Ramos (cell line): ENCODE measurements around the gene NDUFV1.
"Not testable (repeated sequence)": the region's sequence is repeated elsewhere in the genome, so short reads cannot be mapped to it uniquely, and the experiment has no call there.

Experiments
- in situ Hi-C: fragments of 300-500 bp; cut with MboI; formaldehyde crosslinking; loops from one replicate; pipeline ENCODE4 v1.14.3; 2022; ENCODE audit warnings: low sequenced_read_pairs; ENCODE audit not compliant: unreplicated experiment

Gene NDUFV1

DNA sequence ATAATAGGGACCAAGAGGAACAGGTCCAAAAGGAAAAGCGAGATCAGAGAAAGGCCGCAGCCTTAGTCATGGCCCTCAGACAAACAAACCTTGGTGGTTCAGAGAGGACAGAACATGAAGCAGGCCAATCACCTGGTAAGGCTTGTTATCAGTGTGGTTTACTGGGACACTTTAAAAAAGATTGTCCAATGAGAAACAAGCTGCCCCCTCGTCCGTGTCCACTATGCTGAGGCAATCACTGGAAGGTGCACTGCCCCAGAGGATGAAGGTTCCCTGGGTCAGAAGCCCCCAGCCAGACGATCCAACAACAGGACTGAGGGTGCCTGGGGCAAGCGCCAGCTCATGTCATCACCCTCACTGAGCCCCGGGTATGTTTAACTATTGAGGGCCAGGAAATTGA lies 16.2 kb downstream of the NDUFV1 start:
- in situ Hi-C loops: not testable (repeated sequence)

GRCh38 chr11:67623795-67624194 lies 17.1 kb downstream of the NDUFV1 start:
- in situ Hi-C loops: not testable (repeated sequence)

DNA sequence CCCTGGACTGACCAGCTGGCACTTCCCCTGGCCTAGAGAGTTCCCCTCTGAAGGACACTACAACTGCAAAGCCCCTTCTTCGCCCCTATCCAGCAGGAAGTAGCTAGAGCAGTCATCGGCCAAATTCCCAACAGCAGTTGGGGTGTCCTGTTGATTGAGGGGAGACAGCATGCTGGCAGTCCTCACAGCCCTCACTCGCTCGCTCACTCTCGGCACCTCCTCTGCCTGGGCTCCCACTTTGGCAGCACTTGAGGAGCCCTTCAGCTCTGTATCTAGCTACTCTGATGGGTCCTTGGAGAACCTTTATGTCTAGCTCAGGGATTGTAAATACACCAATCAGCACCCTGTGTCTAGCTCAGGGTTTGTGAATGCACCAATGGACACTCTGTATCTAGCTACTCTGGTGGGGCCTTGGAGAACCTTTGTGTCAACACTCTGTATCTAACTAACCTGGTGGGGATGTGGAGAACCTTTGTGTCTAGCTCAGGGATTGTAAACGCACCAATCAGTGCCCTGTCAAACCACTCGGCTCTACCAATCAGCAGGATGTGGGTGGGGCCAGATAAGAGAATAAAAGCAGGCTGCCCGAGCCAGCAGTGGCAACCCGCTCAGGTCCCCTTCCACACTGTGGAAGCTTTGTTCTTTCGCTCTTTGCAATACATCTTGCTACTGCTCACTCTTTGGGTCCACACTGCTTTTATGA lies 19.5 kb downstream of the NDUFV1 start:
- in situ Hi-C loops: not testable (repeated sequence)

GRCh38 chr11:67626970-67627369 lies 20.2 kb downstream of the NDUFV1 start:
- in situ Hi-C loops: no loop called here

DNA sequence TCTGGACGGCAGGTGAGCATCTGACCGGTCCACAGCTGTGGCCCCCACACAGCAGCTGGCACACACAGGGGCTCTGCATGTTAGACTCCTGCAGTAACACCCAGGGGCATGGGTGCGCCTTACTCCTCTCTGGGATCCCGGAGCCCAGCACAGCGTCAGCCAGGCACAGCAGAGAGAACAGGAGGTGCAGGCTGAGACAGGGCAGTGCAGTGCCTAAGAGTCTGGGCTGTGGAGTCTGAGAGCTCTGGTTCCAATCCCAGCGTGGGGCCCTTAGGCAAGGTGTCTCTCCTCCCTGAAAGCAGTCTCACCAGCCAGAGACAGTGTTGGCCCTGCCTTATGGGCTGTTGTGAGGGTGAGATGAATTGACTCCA lies 20.7 kb downstream of the NDUFV1 start:
- in situ Hi-C loops: no loop called here

GRCh38 chr11:67627812-67628624 lies 21.3 kb downstream of the NDUFV1 start:
- in situ Hi-C loops: no loop called here

GRCh38 chr11:67628710-67629385 lies 22.1 kb downstream of the NDUFV1 start:
- in situ Hi-C loops: no loop called here

- in situ Hi-C loops: loop anchor here (5.0 kb wide), 2 partner anchors 73 to 158 kb away; no protein-coding TSS in a partner anchor
Observed at GRCh38 chr11:67629386-67630227, 22.9 kb downstream of the NDUFV1 start, which contains the start of gene NUDT8. Gene NUDT8, minus strand, starts transcription at chr11:67629937. Its CDS starts 26 bp downstream, at chr11:67629911.

GRCh38 chr11:67630228-67630942 lies 23.6 kb downstream of the NDUFV1 start:
- in situ Hi-C loops: loop anchor here (5.0 kb wide), 2 partner anchors 72 to 157 kb away; no protein-coding TSS in a partner anchor

DNA sequence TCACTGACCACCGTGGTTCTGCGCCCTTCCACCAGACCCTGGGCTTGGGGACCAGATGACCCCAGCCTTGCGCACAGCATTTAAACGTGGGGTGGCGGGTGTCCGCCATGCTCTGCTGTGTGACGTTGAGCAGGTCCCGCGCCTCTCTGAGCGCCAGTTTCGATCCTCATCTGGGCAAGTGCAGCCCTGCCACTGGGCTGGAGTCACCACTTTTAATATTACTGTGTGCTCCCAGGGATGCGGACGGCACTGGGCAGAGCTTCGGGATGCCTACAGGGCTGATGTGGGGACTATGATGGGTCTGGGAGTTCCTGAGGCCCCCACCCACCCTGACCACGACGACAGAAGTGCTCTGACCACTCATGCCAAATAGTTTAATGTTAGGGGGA lies 24.2 kb downstream of the NDUFV1 start:
- in situ Hi-C loops: loop anchor here (5.0 kb wide), 2 partner anchors 71 to 156 kb away; no protein-coding TSS in a partner anchor

DNA sequence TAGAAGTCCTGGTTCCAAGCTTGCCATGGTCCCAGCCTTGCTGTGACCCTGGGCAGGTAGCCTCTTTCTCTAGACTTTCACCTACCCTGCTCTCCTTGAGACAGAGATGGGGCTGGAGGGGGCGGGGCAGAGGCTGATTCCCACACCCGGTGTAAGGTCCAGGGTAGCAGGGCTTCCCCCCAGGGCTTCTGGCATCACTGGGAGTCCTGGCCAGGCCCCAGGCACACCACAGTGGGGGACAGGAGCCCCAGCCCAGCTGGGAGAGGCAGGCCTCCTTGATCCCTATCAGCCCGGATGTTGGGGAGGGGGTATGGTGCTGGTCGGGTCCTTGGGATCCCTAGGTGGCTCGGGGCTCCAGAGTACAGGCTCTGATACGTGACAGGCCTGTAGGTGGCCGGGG lies 24.7 kb downstream of the NDUFV1 start:
- in situ Hi-C loops: loop anchor here (5.0 kb wide), 2 partner anchors 71 to 156 kb away; no protein-coding TSS in a partner anchor

GRCh38 chr11:67631853-67632174 lies 25.1 kb downstream of the NDUFV1 start:
- in situ Hi-C loops: loop anchor here (5.0 kb wide), 2 partner anchors 70 to 155 kb away; no protein-coding TSS in a partner anchor

DNA sequence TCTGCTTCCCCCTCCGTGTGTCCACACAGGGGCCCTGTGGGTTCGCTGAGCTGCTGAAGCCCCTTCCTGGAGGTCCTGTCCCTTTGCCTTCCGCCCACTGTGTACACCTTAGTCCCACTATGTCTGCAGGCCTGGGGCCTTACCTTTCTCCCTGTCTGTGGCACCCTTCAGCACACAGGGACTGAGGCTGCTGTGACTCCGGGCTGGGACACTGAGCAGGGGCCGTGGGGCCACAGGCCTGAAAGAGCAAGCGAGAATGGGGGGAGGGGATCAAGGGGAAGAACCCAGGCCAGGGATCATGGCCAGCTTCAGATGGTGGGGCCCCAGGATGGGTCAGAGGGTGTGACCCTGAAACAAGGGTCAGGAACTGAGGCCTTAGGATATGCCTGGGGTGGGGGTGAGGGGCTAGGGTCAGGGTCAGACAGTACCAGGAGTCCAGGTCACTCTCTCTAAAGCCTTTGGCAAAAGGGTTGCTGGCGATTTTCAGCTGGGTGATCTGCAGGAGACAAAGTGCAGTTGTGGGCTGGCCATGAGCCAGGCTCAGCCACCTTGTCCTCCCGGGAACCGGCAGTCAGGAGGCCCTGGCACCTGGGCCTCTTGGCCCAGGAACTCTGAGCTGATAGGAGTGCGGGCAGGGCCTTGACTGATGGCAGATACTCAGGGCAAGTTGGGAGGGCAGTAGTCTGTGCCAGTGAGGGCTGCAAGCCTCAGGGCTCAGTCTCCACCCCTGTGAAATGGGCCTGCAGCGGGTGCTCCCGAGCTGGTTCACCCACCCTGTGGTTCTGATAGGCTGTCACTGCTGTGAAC lies 25.6 kb downstream of the NDUFV1 start:
- in situ Hi-C loops: loop anchor here (5.0 kb wide), 2 partner anchors 70 to 155 kb away; no protein-coding TSS in a partner anchor

- in situ Hi-C loops: loop anchor here (5.0 kb wide), 2 partner anchors 69 to 154 kb away; no protein-coding TSS in a partner anchor
Observed at GRCh38 chr11:67632982-67633755, 26.4 kb downstream of the NDUFV1 start.

- in situ Hi-C loops: loop anchor here (5.0 kb wide), 2 partner anchors 68 to 153 kb away; no protein-coding TSS in a partner anchor
Observed at GRCh38 chr11:67633758-67634365, 27.1 kb downstream of the NDUFV1 start.

DNA sequence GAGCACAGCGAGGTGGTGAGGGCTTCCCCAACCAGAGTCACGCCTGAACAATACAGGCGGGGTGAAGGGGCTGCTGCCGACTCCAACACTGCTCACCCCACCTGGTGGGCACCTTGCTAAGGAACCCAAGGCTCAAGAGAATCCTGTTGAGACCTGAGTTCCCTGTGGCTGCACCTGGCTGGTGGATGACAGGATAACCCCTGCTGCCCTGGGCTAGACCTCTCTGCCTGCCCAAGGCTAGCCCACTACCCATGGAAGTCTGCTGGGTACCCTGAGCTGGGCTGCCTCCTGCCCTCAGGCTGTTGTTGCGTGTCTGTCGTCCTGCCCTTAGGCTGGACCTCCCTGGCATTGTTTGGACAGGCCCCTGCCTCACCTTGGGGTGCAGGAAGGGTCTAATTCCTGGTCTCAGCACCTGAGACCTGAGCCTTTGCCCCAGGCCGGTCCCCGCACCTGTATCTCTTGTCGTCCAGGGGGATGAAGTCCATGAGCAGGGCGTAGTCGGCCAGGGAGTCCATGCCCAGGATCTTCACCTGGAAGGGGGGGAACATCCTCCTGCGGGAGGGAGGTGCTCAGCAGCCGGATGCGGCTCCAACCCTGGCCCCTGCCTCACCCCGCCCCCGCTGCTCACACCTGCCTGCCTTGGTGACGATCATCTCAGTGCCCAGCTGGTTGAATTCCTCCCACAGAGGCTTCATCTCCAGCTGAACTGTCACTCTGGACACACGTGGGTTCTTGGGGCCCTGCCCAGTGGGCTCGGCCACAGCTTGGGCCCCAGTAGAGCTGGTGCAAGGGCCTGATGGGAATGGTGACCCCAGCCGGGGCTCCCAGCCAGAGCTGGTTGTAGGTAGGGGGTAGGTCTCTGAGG lies 27.9 kb downstream of the NDUFV1 start:
- in situ Hi-C loops: loop anchor here (5.0 kb wide), 2 partner anchors 68 to 153 kb away; no protein-coding TSS in a partner anchor
